ENCODE data around the gene GAP43.

The GAP43 gene

GRCh38 chr3:115768661-115769060 lies 145.4 kb downstream of the GAP43 start:
- no peak for DNase-seq
